Gastrocnemius medialis (tissue), 4 donors: ENCODE data around the gene TSC2.
"Not testable (repeated sequence)": the region's sequence is repeated elsewhere in the genome, so short reads cannot be mapped to it uniquely, and the experiment has no call there.

ENCODE experiments used
- POLR2A ChIP-seq, 2 donors: fragments of 450-650 bp; IDR thresholded peaks; one replicate each; pipeline ENCODE4 v1.6.1; 2017; ENCODE audit warnings: antibody characterized with exemption in 2 of 2, mild to moderate bottlenecking in 2 of 2, moderate library complexity in 2 of 2
- TF ChIP-seq, protein P1 (sequence below), 5 experiments: fragments of 450-650 bp in 3 of 5; fragments of 200-600 bp in 2 of 5; sonication (generic) in 2 of 5; IDR thresholded peaks in 4 of 5; conservative IDR thresholded peaks in 1 of 5; 1 replicate in 4 of 5; 2 replicates in 1 of 5; pipeline ENCODE4 v1.5.1; 2016 to 2019; ENCODE audit warnings: antibody characterized with exemption in 5 of 5, mild to moderate bottlenecking in 3 of 5, moderate library complexity in 3 of 5

DNA sequence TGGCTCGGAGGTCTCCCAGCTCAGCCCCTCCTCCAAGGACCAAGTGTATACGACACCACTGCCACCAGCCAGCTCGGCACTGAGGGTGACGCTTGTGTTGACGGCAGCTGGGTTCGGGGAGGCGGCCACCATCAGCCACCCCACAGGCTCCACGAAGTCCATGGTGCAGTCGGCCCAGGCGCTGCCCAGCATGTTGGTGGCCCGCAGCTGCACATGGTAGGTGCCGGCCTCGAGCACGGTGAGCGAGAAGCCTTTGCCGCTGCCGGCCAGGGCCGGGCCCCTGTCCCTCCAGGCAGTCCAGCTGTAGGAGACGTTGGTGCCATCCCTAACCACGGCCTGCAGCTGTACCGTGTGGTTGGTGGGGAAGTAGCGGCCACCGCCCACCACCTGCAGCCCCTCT lies 62.1 kb downstream of the TSC2 start:
- TF ChIP-seq, protein P1, sequence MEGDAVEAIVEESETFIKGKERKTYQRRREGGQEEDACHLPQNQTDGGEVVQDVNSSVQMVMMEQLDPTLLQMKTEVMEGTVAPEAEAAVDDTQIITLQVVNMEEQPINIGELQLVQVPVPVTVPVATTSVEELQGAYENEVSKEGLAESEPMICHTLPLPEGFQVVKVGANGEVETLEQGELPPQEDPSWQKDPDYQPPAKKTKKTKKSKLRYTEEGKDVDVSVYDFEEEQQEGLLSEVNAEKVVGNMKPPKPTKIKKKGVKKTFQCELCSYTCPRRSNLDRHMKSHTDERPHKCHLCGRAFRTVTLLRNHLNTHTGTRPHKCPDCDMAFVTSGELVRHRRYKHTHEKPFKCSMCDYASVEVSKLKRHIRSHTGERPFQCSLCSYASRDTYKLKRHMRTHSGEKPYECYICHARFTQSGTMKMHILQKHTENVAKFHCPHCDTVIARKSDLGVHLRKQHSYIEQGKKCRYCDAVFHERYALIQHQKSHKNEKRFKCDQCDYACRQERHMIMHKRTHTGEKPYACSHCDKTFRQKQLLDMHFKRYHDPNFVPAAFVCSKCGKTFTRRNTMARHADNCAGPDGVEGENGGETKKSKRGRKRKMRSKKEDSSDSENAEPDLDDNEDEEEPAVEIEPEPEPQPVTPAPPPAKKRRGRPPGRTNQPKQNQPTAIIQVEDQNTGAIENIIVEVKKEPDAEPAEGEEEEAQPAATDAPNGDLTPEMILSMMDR (IDR thresholded peaks at IDR 0.05 in 4 of 5, conservative IDR thresholded peaks at IDR 0.05 in 1 of 5) = not testable (repeated sequence)
- not testable (repeated sequence) for TF ChIP-seq POLR2A (IDR thresholded peaks at IDR 0.05)
